Activated CD8-positive, alpha-beta T cell treated with anti-CD3 and anti-CD28 coated beads for 36 hours (primary cell): ENCODE data around the gene HSP90AB1. TPM values are rescaled to one million over a fixed set of nuclear protein-coding genes. Genes with fewer than 3 reads are reported as not detected.

Source experiments
- ATAC-seq: fragments of 200-7000 bp; cut with Tn5 transposase; one replicate; pipeline ENCODE4 v1.10.0; 2021; ENCODE audit warnings: mild to moderate bottlenecking, moderate library complexity
- CTCF ChIA-PET: fragments of 350-600 bp; sonication (Branson Sonifier 250); formaldehyde crosslinking; loops from one replicate; lab custom pipeline; 2021; ENCODE audit warnings: antibody characterized with exemption; lab: Charles Lee
- POLR2A ChIA-PET: fragments of 350-600 bp; sonication (Branson Sonifier 250); formaldehyde crosslinking; loops from one replicate; lab custom pipeline; 2021; ENCODE audit warnings: antibody characterized with exemption; lab: Charles Lee
- DNase-seq: peaks from one replicate; pipeline ENCODE4 v3.0.0-alpha.2; 2020
- H3K27ac Mint-ChIP-seq: one replicate; pipeline ENCODE4 v1.8.0; 2021; ENCODE audit warnings: mild to moderate bottlenecking, mixed read lengths
- H3K27me3 Mint-ChIP-seq: one replicate; pipeline ENCODE4 v1.8.0; 2021; ENCODE audit warnings: mixed read lengths
- H3K36me3 Mint-ChIP-seq: one replicate; pipeline ENCODE4 v1.8.0; 2021; ENCODE audit warnings: low read depth, mixed read lengths
- H3K4me1 Mint-ChIP-seq: one replicate; pipeline ENCODE4 v1.8.0; 2021; ENCODE audit warnings: low read depth, mixed read lengths
- H3K4me3 Mint-ChIP-seq: one replicate; pipeline ENCODE4 v1.8.0; 2021; ENCODE audit warnings: mild to moderate bottlenecking, moderate library complexity, mixed read lengths
- H3K9me3 Mint-ChIP-seq: one replicate; pipeline ENCODE4 v1.8.0; 2021; ENCODE audit warnings: mixed read lengths
- intact Hi-C: fragments of 100-400 bp; cut with micrococcal nuclease; formaldehyde crosslinking; loops from one replicate; pipeline ENCODE4 v1.10.0; 2022
- total RNA-seq, 2 experiments: library from RNA; stranded (reverse); gene quantifications; one replicate each; pipeline ENCODE4 v1.2.3, GENCODE V29; 2021
- TF ChIP-seq, protein P1 (sequence below): fragments of 200-600 bp; IDR thresholded peaks from one replicate; pipeline ENCODE4 v1.8.0; 2022; ENCODE audit warnings: antibody characterized with exemption, mild to moderate bottlenecking

HSP90AB1 gene
- total RNA-seq, 2 experiments from 2014 or later = 2,124 to 2,130 TPM

DNA sequence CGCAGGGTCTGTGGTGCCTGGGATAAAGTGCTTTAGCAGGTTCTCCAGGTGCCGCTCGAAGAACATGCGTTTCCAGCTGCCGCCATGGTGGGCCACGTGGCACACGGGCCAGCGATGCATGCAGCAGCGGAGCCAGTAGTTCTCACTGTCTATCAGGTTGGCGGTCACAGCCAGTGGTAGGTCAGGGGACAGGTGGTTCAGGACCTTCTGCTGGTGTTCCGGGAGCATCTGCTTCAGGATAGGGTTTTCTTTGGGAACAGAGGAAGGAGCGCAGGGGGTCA lies 39.3 kb downstream of the HSP90AB1 start:
- Mint-ChIP-seq H3K4me1 (no peaks in the 10 kb centered on the region), H3K4me3 (no peak overlapping the region), H3K27me3 (peaks cover 40% of the 10 kb centered on the region), H3K9me3 (no peaks in the 10 kb centered on the region), H3K36me3 (no peaks in the 10 kb centered on the region), H3K27ac (no peak overlapping the region)
- DNase-seq = no peak
- POLR2A ChIA-PET = no interaction called here
- TF ChIP-seq, protein P1, sequence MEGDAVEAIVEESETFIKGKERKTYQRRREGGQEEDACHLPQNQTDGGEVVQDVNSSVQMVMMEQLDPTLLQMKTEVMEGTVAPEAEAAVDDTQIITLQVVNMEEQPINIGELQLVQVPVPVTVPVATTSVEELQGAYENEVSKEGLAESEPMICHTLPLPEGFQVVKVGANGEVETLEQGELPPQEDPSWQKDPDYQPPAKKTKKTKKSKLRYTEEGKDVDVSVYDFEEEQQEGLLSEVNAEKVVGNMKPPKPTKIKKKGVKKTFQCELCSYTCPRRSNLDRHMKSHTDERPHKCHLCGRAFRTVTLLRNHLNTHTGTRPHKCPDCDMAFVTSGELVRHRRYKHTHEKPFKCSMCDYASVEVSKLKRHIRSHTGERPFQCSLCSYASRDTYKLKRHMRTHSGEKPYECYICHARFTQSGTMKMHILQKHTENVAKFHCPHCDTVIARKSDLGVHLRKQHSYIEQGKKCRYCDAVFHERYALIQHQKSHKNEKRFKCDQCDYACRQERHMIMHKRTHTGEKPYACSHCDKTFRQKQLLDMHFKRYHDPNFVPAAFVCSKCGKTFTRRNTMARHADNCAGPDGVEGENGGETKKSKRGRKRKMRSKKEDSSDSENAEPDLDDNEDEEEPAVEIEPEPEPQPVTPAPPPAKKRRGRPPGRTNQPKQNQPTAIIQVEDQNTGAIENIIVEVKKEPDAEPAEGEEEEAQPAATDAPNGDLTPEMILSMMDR = no peak
- ATAC-seq = no peak
- CTCF ChIA-PET = interaction anchor here (1.4 kb wide), 1 partner anchor 19 kb away, joined by 4 read pairs; no protein-coding TSS in a partner anchor
- intact Hi-C loops = no loop called here

DNA sequence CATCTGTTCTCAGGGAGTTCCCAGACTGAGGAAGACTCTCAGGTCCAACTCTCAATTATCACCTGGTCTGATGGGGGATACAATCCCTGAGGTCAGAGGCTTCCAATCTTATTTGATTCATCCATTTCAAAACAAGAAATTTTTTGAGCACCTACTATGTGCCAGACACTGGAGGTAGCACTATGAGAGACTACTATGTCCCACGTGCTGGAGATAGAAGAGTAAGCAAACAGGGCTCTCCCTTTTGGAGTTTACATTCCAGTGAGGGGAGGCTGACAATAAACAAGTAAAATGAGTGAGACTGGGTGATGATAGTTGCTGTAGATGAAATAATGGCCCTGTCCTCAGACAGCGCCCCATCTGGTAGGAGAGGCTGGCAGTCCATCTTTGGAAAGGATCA lies 39.8 kb downstream of the HSP90AB1 start:
- ATAC-seq (no peak), DNase-seq (no peak)
- intact Hi-C loops = no loop called here
- Mint-ChIP-seq H3K4me1 (no peaks in the 10 kb centered on the region), H3K36me3 (no peaks in the 10 kb centered on the region), H3K4me3 (no peak overlapping the region), H3K27ac (no peak overlapping the region), H3K9me3 (no peaks in the 10 kb centered on the region), H3K27me3 (peaks cover 44% of the 10 kb centered on the region)
- ChIA-PET POLR2A (no interaction called here), CTCF (interaction anchor here (1.4 kb wide), 1 partner anchor 18 kb away, joined by 4 read pairs; no protein-coding TSS in a partner anchor)
- TF ChIP-seq, protein P1 = no peak

DNA sequence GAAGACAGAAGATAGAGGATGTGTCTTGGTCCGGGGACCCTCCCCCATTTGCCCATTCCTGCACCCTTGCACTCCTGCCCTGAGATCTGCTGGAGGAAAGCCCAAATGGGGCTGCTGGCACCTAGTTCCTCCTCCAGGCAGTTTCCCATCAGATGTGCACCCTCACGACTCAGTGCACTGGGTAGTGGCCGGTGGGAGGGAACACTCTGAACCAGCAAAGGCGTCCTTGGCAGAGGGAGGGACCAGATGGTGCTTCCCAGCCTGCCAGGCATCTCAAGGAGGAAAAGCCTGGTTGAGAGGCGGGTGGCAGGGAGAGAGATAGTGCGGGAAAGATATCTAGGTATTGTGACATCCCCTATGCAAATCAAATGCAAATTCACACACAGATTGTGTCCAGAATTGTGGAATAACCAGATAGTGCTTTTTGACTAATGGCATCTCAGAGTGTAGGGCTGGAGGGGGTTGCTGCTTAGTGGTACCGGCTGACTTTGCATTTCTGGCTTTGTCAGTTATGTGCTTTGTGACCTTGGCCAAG lies 42.9 kb downstream of the HSP90AB1 start:
- DNase-seq = no peak
- H3K27me3 Mint-ChIP-seq = peaks cover 49% of the 10 kb centered on the region

DNA sequence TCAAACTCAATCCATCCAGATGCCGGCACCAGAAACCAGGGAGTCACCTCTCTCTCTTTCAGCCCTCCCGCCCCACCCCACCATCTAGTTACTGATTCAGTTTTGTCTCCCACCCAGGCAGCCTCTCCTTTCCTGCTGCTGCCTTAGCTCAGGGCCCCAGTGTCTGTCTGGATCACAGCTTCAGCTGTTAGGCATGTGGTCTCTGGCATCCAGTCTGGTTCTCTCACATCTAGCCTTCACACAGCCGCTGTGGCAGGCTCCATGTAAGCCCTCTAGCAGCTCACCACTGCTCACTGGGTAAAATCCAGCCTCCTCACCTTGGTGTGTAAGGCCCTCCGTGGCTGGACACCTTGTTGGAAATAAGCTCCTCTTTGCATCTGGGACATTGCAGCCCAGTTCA lies 44.9 kb downstream of the HSP90AB1 start:
- POLR2A ChIA-PET = interaction anchor here (0.7 to 1.5 kb wide), 4 partner anchors 13 to 187 kb away, joined by 3 read pairs; no protein-coding TSS in a partner anchor
- DNase-seq (no peak), ATAC-seq (no peak)
- CTCF ChIA-PET = interaction anchor here (2.0 to 2.1 kb wide), 2 partner anchors 14 to 23 kb away, joined by 8 to 11 read pairs; no protein-coding TSS in a partner anchor
- peaks cover 62% of the 10 kb centered on the region for H3K27me3 Mint-ChIP-seq
- H3K4me1 Mint-ChIP-seq = peaks cover under 1% of the 10 kb centered on the region
- no peaks in the 10 kb centered on the region for H3K9me3 Mint-ChIP-seq
- no peak overlapping the region for H3K4me3 Mint-ChIP-seq
- intact Hi-C loops = no loop called here
- no peaks in the 10 kb centered on the region for H3K36me3 Mint-ChIP-seq
- no peak overlapping the region for H3K27ac Mint-ChIP-seq
- TF ChIP-seq, protein P1 = no peak

More for the DNA sequence above, 42.9 kb downstream of the HSP90AB1 start:
- ATAC-seq = no peak
- TF ChIP-seq, protein P1 = no peak
- intact Hi-C loops = no loop called here
- no peak overlapping the region for H3K27ac Mint-ChIP-seq
- no peaks in the 10 kb centered on the region for H3K36me3 Mint-ChIP-seq
- POLR2A ChIA-PET = interaction anchor here (0.5 kb wide), 1 partner anchor 17 kb away, joined by 3 read pairs; no protein-coding TSS in a partner anchor
- H3K4me1 Mint-ChIP-seq = no peaks in the 10 kb centered on the region
- no peak overlapping the region for H3K4me3 Mint-ChIP-seq
- H3K9me3 Mint-ChIP-seq = no peaks in the 10 kb centered on the region
- CTCF ChIA-PET = interaction anchor here (1.8 kb wide), 1 partner anchor 21 kb away, joined by 5 read pairs; no protein-coding TSS in a partner anchor

DNA sequence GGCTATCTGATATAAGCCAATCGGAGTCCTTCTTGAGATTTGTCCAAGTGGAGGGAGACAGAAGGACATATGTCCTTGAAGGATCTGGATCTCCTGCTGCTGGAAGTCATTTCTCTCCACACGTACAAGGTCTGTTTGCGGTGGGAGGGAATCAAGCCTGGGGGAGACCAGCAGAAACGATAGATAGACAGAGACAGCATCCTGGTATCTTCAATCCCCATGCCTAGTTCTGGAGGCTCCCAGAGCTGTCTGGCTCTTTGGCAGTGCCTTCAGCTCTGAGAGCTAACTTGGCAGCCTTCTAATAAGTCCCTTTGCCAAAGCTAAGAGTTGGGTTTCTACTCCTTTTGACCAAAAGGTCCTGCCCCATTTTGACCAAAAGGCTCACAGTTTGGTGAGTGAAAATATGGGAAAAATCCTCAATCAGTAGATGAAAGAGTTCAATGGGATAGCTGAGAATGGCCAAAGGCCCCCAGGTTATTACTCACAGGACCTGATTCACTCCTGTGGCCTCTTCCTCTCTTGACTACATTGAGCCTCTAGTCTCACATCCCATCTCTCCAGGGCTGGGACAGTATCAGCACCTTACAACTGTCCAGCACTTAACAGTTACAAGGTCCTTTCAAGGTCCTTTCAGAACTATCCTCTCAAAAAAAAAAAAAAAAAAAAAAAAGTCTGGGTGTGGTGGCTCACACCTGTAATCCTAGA lies 45.9 kb downstream of the HSP90AB1 start:
- H3K27me3 Mint-ChIP-seq = peaks cover 56% of the 10 kb centered on the region
- CTCF ChIA-PET = interaction anchor here (2.0 to 2.1 kb wide), 2 partner anchors 13 to 24 kb away, joined by 8 to 11 read pairs; no protein-coding TSS in a partner anchor
- TF ChIP-seq, protein P1 = no peak
- no peak overlapping the region for H3K27ac Mint-ChIP-seq
- POLR2A ChIA-PET = interaction anchor here (0.7 to 1.5 kb wide), 5 partner anchors 9 to 188 kb away, joined by 3 read pairs; no protein-coding TSS in a partner anchor
- H3K4me3 Mint-ChIP-seq = no peak overlapping the region
- ATAC-seq (no peak), DNase-seq (no peak)
- no peaks in the 10 kb centered on the region for H3K9me3 Mint-ChIP-seq
- H3K36me3 Mint-ChIP-seq = no peaks in the 10 kb centered on the region
- peaks cover 7% of the 10 kb centered on the region for H3K4me1 Mint-ChIP-seq
- intact Hi-C loops = no loop called here
